Activated naive CD8-positive, alpha-beta T cell treated with anti-CD3 and anti-CD28 coated beads, Interleukin-2, amount 10 ng/mL, durations not matched to agents 7 days and 5 days (primary cell): ENCODE data around the gene USH2A. TPM values are rescaled to one million over a fixed set of nuclear protein-coding genes. Genes with fewer than 3 reads are reported as not detected.

Source experiments
- ATAC-seq: fragments of 150-1000 bp; cut with Tn5 transposase; one replicate; pipeline ENCODE4 v1.10.0; 2021; ENCODE audit warnings: low read depth, moderate library complexity
- POLR2A ChIA-PET: fragments of 350-600 bp; sonication (Branson Sonifier 250); formaldehyde crosslinking; loops from one replicate; lab custom pipeline; 2021; ENCODE audit warnings: antibody characterized with exemption; lab: Charles Lee
- DNase-seq: peaks from one replicate; pipeline ENCODE4 v3.0.0; 2021
- H3K27ac Mint-ChIP-seq: one replicate; pipeline ENCODE4 v1.8.0; 2022; ENCODE audit warnings: mild to moderate bottlenecking, mixed read lengths
- H3K27me3 Mint-ChIP-seq: one replicate; pipeline ENCODE4 v1.8.0; 2022; ENCODE audit warnings: mild to moderate bottlenecking, moderate library complexity, mixed read lengths
- H3K36me3 Mint-ChIP-seq: one replicate; pipeline ENCODE4 v1.8.0; 2021; ENCODE audit warnings: mild to moderate bottlenecking, mixed read lengths
- H3K4me1 Mint-ChIP-seq: one replicate; pipeline ENCODE4 v1.8.0; 2021; ENCODE audit warnings: mixed read lengths
- H3K4me3 Mint-ChIP-seq: one replicate; pipeline ENCODE4 v1.8.0; 2022; ENCODE audit warnings: mild to moderate bottlenecking, moderate library complexity, mixed read lengths
- H3K9me3 Mint-ChIP-seq: one replicate; pipeline ENCODE4 v1.8.0; 2021; ENCODE audit warnings: mixed read lengths
- total RNA-seq, 2 experiments: library from RNA; stranded (reverse); gene quantifications; one replicate each; pipeline ENCODE4 v1.2.3, GENCODE V29; 2021

USH2A gene
- total RNA-seq, 2 experiments from 2014 or later: not detected

GRCh38 chr1:216293683-216294082, 129.6 kb downstream of the USH2A start:
- Mint-ChIP-seq H3K4me3 (no peak overlapping the region), H3K36me3 (no peaks in the 10 kb centered on the region), H3K27ac (no peak overlapping the region), H3K27me3 (no peaks in the 10 kb centered on the region), H3K4me1 (no peaks in the 10 kb centered on the region), H3K9me3 (peaks cover 3% of the 10 kb centered on the region)
- no peak for DNase-seq
- POLR2A ChIA-PET: no interaction called here
- ATAC-seq: no peak

- H3K36me3 Mint-ChIP-seq: no peaks in the 10 kb centered on the region
- no peaks in the 10 kb centered on the region for H3K4me1 Mint-ChIP-seq
- POLR2A ChIA-PET: interaction anchor here (0.6 kb wide), 1 partner anchor 37 kb away, joined by 3 read pairs; no protein-coding TSS in a partner anchor
- H3K27me3 Mint-ChIP-seq: no peaks in the 10 kb centered on the region
- H3K27ac Mint-ChIP-seq: no peak overlapping the region
- no peak overlapping the region for H3K4me3 Mint-ChIP-seq
- peaks cover 4% of the 10 kb centered on the region for H3K9me3 Mint-ChIP-seq
- DNase-seq (no peak), ATAC-seq (no peak)
These were observed 133.2 kb downstream of the USH2A start for GRCh38 chr1:216290074-216290473.

- ATAC-seq: no peak
- POLR2A ChIA-PET: no interaction called here
- Mint-ChIP-seq H3K4me1 (no peaks in the 10 kb centered on the region), H3K27ac (no peak overlapping the region), H3K9me3 (peaks cover 8% of the 10 kb centered on the region), H3K36me3 (no peaks in the 10 kb centered on the region), H3K27me3 (no peaks in the 10 kb centered on the region), H3K4me3 (no peak overlapping the region)
- no peak for DNase-seq
These were observed 138.2 kb downstream of the USH2A start for GRCh38 chr1:216285052-216285451.

- no peak overlapping the region for H3K27ac Mint-ChIP-seq
- POLR2A ChIA-PET: no interaction called here
- H3K36me3 Mint-ChIP-seq: no peaks in the 10 kb centered on the region
- DNase-seq (no peak), ATAC-seq (no peak)
- no peaks in the 10 kb centered on the region for H3K4me1 Mint-ChIP-seq
- H3K27me3 Mint-ChIP-seq: no peaks in the 10 kb centered on the region
- no peak overlapping the region for H3K4me3 Mint-ChIP-seq
- H3K9me3 Mint-ChIP-seq: peaks cover 10% of the 10 kb centered on the region
These were observed 141.5 kb downstream of the USH2A start for GRCh38 chr1:216281757-216282156.

GRCh38 chr1:216270086-216270773, 153.0 kb downstream of the USH2A start:
- no peaks in the 10 kb centered on the region for H3K36me3 Mint-ChIP-seq
- no peaks in the 10 kb centered on the region for H3K27me3 Mint-ChIP-seq
- DNase-seq (no peak), ATAC-seq (no peak)
- POLR2A ChIA-PET: no interaction called here
- no peaks in the 10 kb centered on the region for H3K4me1 Mint-ChIP-seq
- peaks cover 1% of the 10 kb centered on the region for H3K9me3 Mint-ChIP-seq
- no peak overlapping the region for H3K4me3 Mint-ChIP-seq
- H3K27ac Mint-ChIP-seq: no peak overlapping the region

- no peak for ATAC-seq
- Mint-ChIP-seq H3K4me1 (no peaks in the 10 kb centered on the region), H3K27me3 (no peaks in the 10 kb centered on the region), H3K27ac (no peak overlapping the region), H3K9me3 (peaks cover 6% of the 10 kb centered on the region), H3K4me3 (no peak overlapping the region), H3K36me3 (no peaks in the 10 kb centered on the region)
- POLR2A ChIA-PET: no interaction called here
- no peak for DNase-seq
These were observed 161.6 kb downstream of the USH2A start for GRCh38 chr1:216261631-216262030.

GRCh38 chr1:216258856-216259255, 164.4 kb downstream of the USH2A start:
- Mint-ChIP-seq H3K27me3 (no peaks in the 10 kb centered on the region), H3K4me1 (no peaks in the 10 kb centered on the region), H3K4me3 (no peak overlapping the region), H3K36me3 (no peaks in the 10 kb centered on the region), H3K27ac (no peak overlapping the region), H3K9me3 (peaks cover 7% of the 10 kb centered on the region)
- no peak for ATAC-seq
- DNase-seq: no peak
- POLR2A ChIA-PET: no interaction called here

- H3K36me3 Mint-ChIP-seq: no peaks in the 10 kb centered on the region
- ATAC-seq: no peak
- no peaks in the 10 kb centered on the region for H3K4me1 Mint-ChIP-seq
- POLR2A ChIA-PET: no interaction called here
- peaks cover 5% of the 10 kb centered on the region for H3K9me3 Mint-ChIP-seq
- no peaks in the 10 kb centered on the region for H3K27me3 Mint-ChIP-seq
- no peak for DNase-seq
- H3K4me3 Mint-ChIP-seq: no peak overlapping the region
- no peak overlapping the region for H3K27ac Mint-ChIP-seq
These were observed 164.9 kb downstream of the USH2A start for GRCh38 chr1:216258386-216258785.

- H3K36me3 Mint-ChIP-seq: no peaks in the 10 kb centered on the region
- POLR2A ChIA-PET: no interaction called here
- no peak overlapping the region for H3K27ac Mint-ChIP-seq
These were observed 172.4 kb downstream of the USH2A start for GRCh38 chr1:216250861-216251260.

GRCh38 chr1:216248628-216249027, 174.6 kb downstream of the USH2A start:
- no peaks in the 10 kb centered on the region for H3K36me3 Mint-ChIP-seq
- H3K9me3 Mint-ChIP-seq: no peaks in the 10 kb centered on the region
- POLR2A ChIA-PET: no interaction called here
- DNase-seq (no peak), ATAC-seq (no peak)
- H3K4me1 Mint-ChIP-seq: no peaks in the 10 kb centered on the region
- H3K27ac Mint-ChIP-seq: no peak overlapping the region
- H3K27me3 Mint-ChIP-seq: no peaks in the 10 kb centered on the region
- no peak overlapping the region for H3K4me3 Mint-ChIP-seq

More at GRCh38 chr1:216250861-216251260, 172.4 kb downstream of the USH2A start:
- Mint-ChIP-seq H3K9me3 (no peaks in the 10 kb centered on the region), H3K4me1 (no peaks in the 10 kb centered on the region), H3K27me3 (no peaks in the 10 kb centered on the region), H3K4me3 (no peak overlapping the region)
- no peak for DNase-seq
- ATAC-seq: no peak

- ATAC-seq: no peak
- Mint-ChIP-seq H3K9me3 (no peaks in the 10 kb centered on the region), H3K4me1 (no peaks in the 10 kb centered on the region), H3K27ac (no peak overlapping the region), H3K27me3 (no peaks in the 10 kb centered on the region), H3K4me3 (no peak overlapping the region), H3K36me3 (no peaks in the 10 kb centered on the region)
- no peak for DNase-seq
- POLR2A ChIA-PET: no interaction called here
These were observed 175.3 kb downstream of the USH2A start for GRCh38 chr1:216247937-216248336.

- ATAC-seq: no peak
These were observed 176.6 kb downstream of the USH2A start for GRCh38 chr1:216246577-216247203.

GRCh38 chr1:216238844-216239243, 184.4 kb downstream of the USH2A start:
- Mint-ChIP-seq H3K4me3 (no peak overlapping the region), H3K36me3 (no peaks in the 10 kb centered on the region), H3K9me3 (peaks cover 2% of the 10 kb centered on the region), H3K4me1 (no peaks in the 10 kb centered on the region), H3K27me3 (no peaks in the 10 kb centered on the region), H3K27ac (no peak overlapping the region)
- POLR2A ChIA-PET: no interaction called here
- ATAC-seq (no peak), DNase-seq (no peak)

More at GRCh38 chr1:216246577-216247203, 176.6 kb downstream of the USH2A start:
- Mint-ChIP-seq H3K27me3 (no peaks in the 10 kb centered on the region), H3K4me1 (no peaks in the 10 kb centered on the region), H3K9me3 (no peaks in the 10 kb centered on the region), H3K36me3 (no peaks in the 10 kb centered on the region), H3K4me3 (no peak overlapping the region), H3K27ac (no peak overlapping the region)
- POLR2A ChIA-PET: no interaction called here
- no peak for DNase-seq

- H3K9me3 Mint-ChIP-seq: peaks cover 2% of the 10 kb centered on the region
- no peaks in the 10 kb centered on the region for H3K27me3 Mint-ChIP-seq
- no peak overlapping the region for H3K27ac Mint-ChIP-seq
- ATAC-seq (no peak), DNase-seq (no peak)
- H3K4me1 Mint-ChIP-seq: no peaks in the 10 kb centered on the region
- POLR2A ChIA-PET: no interaction called here
- no peaks in the 10 kb centered on the region for H3K36me3 Mint-ChIP-seq
- H3K4me3 Mint-ChIP-seq: no peak overlapping the region
These were observed 185.2 kb downstream of the USH2A start for GRCh38 chr1:216237927-216238542.
